Gastrocnemius medialis (tissue), 4 donors: Measurements from ENCODE around the gene CDKN1C.

Experiments
- POLR2A ChIP-seq, 2 donors: fragments of 450-650 bp; IDR thresholded peaks; one replicate each; pipeline ENCODE4 v1.6.1; 2017; ENCODE audit warnings: antibody characterized with exemption in 2 of 2, mild to moderate bottlenecking in 2 of 2, moderate library complexity in 2 of 2
- TF ChIP-seq, protein P1 (sequence below), 5 experiments: fragments of 450-650 bp in 3 of 5; fragments of 200-600 bp in 2 of 5; sonication (generic) in 2 of 5; IDR thresholded peaks in 4 of 5; conservative IDR thresholded peaks in 1 of 5; 1 replicate in 4 of 5; 2 replicates in 1 of 5; pipeline ENCODE4 v1.5.1; 2016 to 2019; ENCODE audit warnings: antibody characterized with exemption in 5 of 5, mild to moderate bottlenecking in 3 of 5, moderate library complexity in 3 of 5

DNA sequence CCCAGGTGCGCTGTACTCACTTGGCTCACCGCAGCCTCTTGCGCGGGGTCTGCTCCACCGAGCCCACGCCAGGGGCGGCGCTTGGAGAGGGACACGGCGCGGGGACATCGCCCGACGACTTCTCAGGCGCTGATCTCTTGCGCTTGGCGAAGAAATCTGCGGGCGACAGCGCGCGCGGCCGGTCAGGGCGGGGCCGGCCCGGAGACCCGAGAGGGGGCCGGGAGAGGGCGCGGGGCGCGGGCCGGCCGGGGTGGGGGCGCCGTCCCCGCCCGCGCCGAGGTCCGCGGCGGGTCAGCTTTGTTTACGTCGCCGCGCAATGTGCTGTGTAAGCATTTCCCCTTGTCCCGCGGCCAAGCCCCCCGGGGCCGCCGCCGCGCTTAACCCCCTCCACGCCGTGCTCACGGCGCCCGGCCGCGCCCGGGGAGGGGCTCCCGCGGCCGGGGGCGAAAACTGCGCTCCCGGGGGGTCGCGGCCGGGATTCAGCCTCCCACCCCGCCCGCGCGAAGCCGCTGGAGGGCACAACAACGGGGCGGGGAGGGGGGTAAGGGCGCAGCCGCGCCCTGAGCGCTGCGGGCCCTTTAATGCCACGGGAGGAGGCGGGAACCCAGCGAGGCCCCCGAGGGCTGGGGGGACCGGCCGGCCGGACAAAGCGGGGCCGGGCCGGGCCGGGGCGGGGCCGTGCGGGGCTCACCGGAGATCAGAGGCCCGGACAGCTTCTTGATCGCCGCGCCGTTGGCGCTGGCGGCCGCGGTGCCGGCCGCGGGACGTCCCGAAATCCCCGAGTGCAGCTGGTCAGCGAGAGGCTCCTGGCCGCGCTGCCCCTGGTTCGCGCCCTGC is 1.4 kb downstream of the CDKN1C start:
- TF ChIP-seq, protein P1, sequence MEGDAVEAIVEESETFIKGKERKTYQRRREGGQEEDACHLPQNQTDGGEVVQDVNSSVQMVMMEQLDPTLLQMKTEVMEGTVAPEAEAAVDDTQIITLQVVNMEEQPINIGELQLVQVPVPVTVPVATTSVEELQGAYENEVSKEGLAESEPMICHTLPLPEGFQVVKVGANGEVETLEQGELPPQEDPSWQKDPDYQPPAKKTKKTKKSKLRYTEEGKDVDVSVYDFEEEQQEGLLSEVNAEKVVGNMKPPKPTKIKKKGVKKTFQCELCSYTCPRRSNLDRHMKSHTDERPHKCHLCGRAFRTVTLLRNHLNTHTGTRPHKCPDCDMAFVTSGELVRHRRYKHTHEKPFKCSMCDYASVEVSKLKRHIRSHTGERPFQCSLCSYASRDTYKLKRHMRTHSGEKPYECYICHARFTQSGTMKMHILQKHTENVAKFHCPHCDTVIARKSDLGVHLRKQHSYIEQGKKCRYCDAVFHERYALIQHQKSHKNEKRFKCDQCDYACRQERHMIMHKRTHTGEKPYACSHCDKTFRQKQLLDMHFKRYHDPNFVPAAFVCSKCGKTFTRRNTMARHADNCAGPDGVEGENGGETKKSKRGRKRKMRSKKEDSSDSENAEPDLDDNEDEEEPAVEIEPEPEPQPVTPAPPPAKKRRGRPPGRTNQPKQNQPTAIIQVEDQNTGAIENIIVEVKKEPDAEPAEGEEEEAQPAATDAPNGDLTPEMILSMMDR (IDR thresholded peaks at IDR 0.05 in 4 of 5, conservative IDR thresholded peaks at IDR 0.05 in 1 of 5): no peak
- TF ChIP-seq POLR2A (IDR thresholded peaks at IDR 0.05): peak; percentile 67 to 82
